Tibial nerve (tissue), 4 donors: Measurements from ENCODE around the gene ZNF786.

Experiments
- EP300 ChIP-seq, 2 donors: sonication (generic); formaldehyde crosslinking; IDR thresholded peaks; one replicate each; pipeline ENCODE4 v1.6.1; 2017; ENCODE audit warnings: antibody characterized with exemption in 2 of 2, mild to moderate bottlenecking in 1 of 2
- POLR2A ChIP-seq, 2 donors: fragments of 450-650 bp; IDR thresholded peaks; one replicate each; pipeline ENCODE4 v1.6.1; 2017; ENCODE audit warnings: antibody characterized with exemption in 2 of 2, mild to moderate bottlenecking in 2 of 2, moderate library complexity in 2 of 2
- TF ChIP-seq, protein P1 (sequence below), 5 experiments: fragments of 200-600 bp in 3 of 5; fragments of 450-650 bp in 2 of 5; sonication (generic) in 3 of 5; IDR thresholded peaks; one replicate each; pipeline ENCODE4 v1.5.1; 2016 to 2019; ENCODE audit warnings: antibody characterized with exemption in 5 of 5, mild to moderate bottlenecking in 3 of 5, moderate library complexity in 2 of 5

GRCh38 chr7:149020483-149020882 is 70.0 kb downstream of the ZNF786 start:
- TF ChIP-seq, protein P1, sequence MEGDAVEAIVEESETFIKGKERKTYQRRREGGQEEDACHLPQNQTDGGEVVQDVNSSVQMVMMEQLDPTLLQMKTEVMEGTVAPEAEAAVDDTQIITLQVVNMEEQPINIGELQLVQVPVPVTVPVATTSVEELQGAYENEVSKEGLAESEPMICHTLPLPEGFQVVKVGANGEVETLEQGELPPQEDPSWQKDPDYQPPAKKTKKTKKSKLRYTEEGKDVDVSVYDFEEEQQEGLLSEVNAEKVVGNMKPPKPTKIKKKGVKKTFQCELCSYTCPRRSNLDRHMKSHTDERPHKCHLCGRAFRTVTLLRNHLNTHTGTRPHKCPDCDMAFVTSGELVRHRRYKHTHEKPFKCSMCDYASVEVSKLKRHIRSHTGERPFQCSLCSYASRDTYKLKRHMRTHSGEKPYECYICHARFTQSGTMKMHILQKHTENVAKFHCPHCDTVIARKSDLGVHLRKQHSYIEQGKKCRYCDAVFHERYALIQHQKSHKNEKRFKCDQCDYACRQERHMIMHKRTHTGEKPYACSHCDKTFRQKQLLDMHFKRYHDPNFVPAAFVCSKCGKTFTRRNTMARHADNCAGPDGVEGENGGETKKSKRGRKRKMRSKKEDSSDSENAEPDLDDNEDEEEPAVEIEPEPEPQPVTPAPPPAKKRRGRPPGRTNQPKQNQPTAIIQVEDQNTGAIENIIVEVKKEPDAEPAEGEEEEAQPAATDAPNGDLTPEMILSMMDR (IDR thresholded peaks at IDR 0.05): no peak
- no peak for TF ChIP-seq EP300 (IDR thresholded peaks at IDR 0.05)
- no peak for TF ChIP-seq POLR2A (IDR thresholded peaks at IDR 0.05)
